H9 (cell line): ENCODE data around the gene NUMA1. TPM values are rescaled to one million over a fixed set of nuclear protein-coding genes. Genes with fewer than 3 reads are reported as not detected.

Source experiments
- DNase-seq: peaks from one replicate; pipeline ENCODE4 v3.0.0-alpha.2; 2017
- H2AFZ ChIP-seq: one replicate; pipeline ENCODE4 v1.6.1; 2013; ENCODE audit warnings: mild to moderate bottlenecking, low read length, control low read depth, moderate library complexity
- H2AK5ac ChIP-seq: 2 replicates; pipeline ENCODE4 v1.6.1; 2013; ENCODE audit warnings: low read length, control low read depth, mixed read lengths; ENCODE audit not compliant: insufficient read length
- H2BK120ac ChIP-seq: one replicate; pipeline ENCODE4 v1.6.1; 2013; ENCODE audit warnings: low read depth, mild to moderate bottlenecking, low read length, control low read depth, inconsistent platforms; ENCODE audit not compliant: poor library complexity, severe bottlenecking
- H2BK12ac ChIP-seq: 2 replicates; pipeline ENCODE4 v1.6.1; 2013; ENCODE audit warnings: low read length, control low read depth, mixed read lengths, low read depth; ENCODE audit not compliant: insufficient read length
- H2BK15ac ChIP-seq: 2 replicates; pipeline ENCODE4 v1.6.1; 2013; ENCODE audit warnings: low read depth, low read length, control low read depth
- H2BK20ac ChIP-seq: one replicate; pipeline ENCODE4 v1.6.1; 2013; ENCODE audit warnings: low read depth, mild to moderate bottlenecking, low read length, control low read depth, inconsistent platforms; ENCODE audit not compliant: poor library complexity, severe bottlenecking
- H2BK5ac ChIP-seq: 2 replicates; pipeline ENCODE4 v1.6.1; 2013; ENCODE audit warnings: low read length, control low read depth, mixed read lengths; ENCODE audit not compliant: insufficient read length
- H3K14ac ChIP-seq: 2 replicates; pipeline ENCODE4 v1.6.1; 2013; ENCODE audit warnings: low read length, control low read depth; ENCODE audit not compliant: insufficient read depth
- H3K18ac ChIP-seq: 2 replicates; pipeline ENCODE4 v1.6.1; 2013; ENCODE audit warnings: low read depth, mild to moderate bottlenecking, mixed read lengths, low read length, control low read depth; ENCODE audit not compliant: insufficient read length
- H3K23ac ChIP-seq: 2 replicates; pipeline ENCODE4 v1.6.1; 2013; ENCODE audit warnings: low read length, control low read depth, mixed read lengths, low read depth; ENCODE audit not compliant: insufficient read length
- H3K23me2 ChIP-seq: 2 replicates; pipeline ENCODE4 v1.6.1; 2013; ENCODE audit warnings: low read depth, mild to moderate bottlenecking, mixed read lengths, low read length, control low read depth; ENCODE audit not compliant: insufficient read length, poor library complexity, severe bottlenecking
- H3K27ac ChIP-seq: 2 replicates; pipeline ENCODE4 v1.5.1; 2013; ENCODE audit warnings: low read length, control low read depth, mixed read lengths, low read depth; ENCODE audit not compliant: insufficient read length
- H3K27me3 ChIP-seq: 2 replicates; pipeline ENCODE4 v1.6.1; 2013; ENCODE audit warnings: low read length, control low read depth, inconsistent platforms; ENCODE audit not compliant: insufficient read depth
- H3K4ac ChIP-seq: 2 replicates; pipeline ENCODE4 v1.6.1; 2013; ENCODE audit warnings: low read depth, mild to moderate bottlenecking, control low read depth, inconsistent platforms, low read length, moderate library complexity
- H3K4me1 ChIP-seq: 2 replicates; pipeline ENCODE4 v1.6.1; 2013; ENCODE audit warnings: low read length, control low read depth, inconsistent platforms; ENCODE audit not compliant: insufficient read depth
- H3K4me2 ChIP-seq: 2 replicates; pipeline ENCODE4 v1.6.1; 2013; ENCODE audit warnings: low read length, control low read depth, mixed read lengths; ENCODE audit not compliant: insufficient read length, insufficient read depth
- H3K56ac ChIP-seq: 2 replicates; pipeline ENCODE4 v1.6.1; 2013; ENCODE audit warnings: low read depth, mild to moderate bottlenecking, mixed read lengths, low read length, control low read depth; ENCODE audit not compliant: insufficient read length
- H3K79me1 ChIP-seq: 2 replicates; pipeline ENCODE4 v1.6.1; 2013; ENCODE audit warnings: low read depth, mild to moderate bottlenecking, moderate library complexity, low read length, control low read depth, inconsistent platforms; ENCODE audit not compliant: insufficient read depth, poor library complexity, severe bottlenecking
- H3K79me2 ChIP-seq: 2 replicates; pipeline ENCODE4 v1.6.1; 2013; ENCODE audit warnings: low read length, control low read depth, inconsistent platforms; ENCODE audit not compliant: insufficient read depth
- H3K9ac ChIP-seq: 2 replicates; pipeline ENCODE4 v1.6.1; 2013; ENCODE audit warnings: low read length, control low read depth, mixed read lengths; ENCODE audit not compliant: insufficient read length; ENCODE audit errors: extremely low read depth
- H3K9me3 ChIP-seq: one replicate; pipeline ENCODE4 v1.6.1; 2013; ENCODE audit warnings: low read depth, low read length, inconsistent platforms; ENCODE audit not compliant: control insufficient read depth
- H3T11ph ChIP-seq: one replicate; pipeline ENCODE4 v1.6.1; 2013; ENCODE audit warnings: mild to moderate bottlenecking, low read length, control low read depth, inconsistent platforms
- H4K20me1 ChIP-seq: one replicate; pipeline ENCODE4 v1.6.1; 2013; ENCODE audit not compliant: control insufficient read depth, insufficient read length, insufficient read depth
- H4K5ac ChIP-seq: 2 replicates; pipeline ENCODE4 v1.6.1; 2013; ENCODE audit warnings: low read depth, mild to moderate bottlenecking, mixed read lengths, low read length, control low read depth; ENCODE audit not compliant: insufficient read length
- H4K8ac ChIP-seq: replicated peaks from 2 replicates; pipeline ENCODE4 v1.6.1; 2013; ENCODE audit warnings: low read length, control low read depth, mixed read lengths, low read depth; ENCODE audit not compliant: insufficient read length
- H4K91ac ChIP-seq: 2 replicates; pipeline ENCODE4 v1.6.1; 2013; ENCODE audit warnings: low read depth, mild to moderate bottlenecking, moderate library complexity, mixed read lengths, low read length, control low read depth; ENCODE audit not compliant: insufficient read length
- H3K27ac Mint-ChIP-seq, 3 experiments: 2 replicates in 2 of 3; 3 replicates in 1 of 3; pipeline ENCODE4 v1.8.0; 2020 to 2021; ENCODE audit warnings: mixed read lengths in 3 of 3, mild to moderate bottlenecking in 1 of 3, moderate library complexity in 1 of 3
- H3K27me3 Mint-ChIP-seq: 2 replicates; pipeline ENCODE4 v1.8.0; 2021; ENCODE audit warnings: low read depth, mild to moderate bottlenecking, moderate library complexity, mixed read lengths
- H3K36me3 Mint-ChIP-seq, 3 experiments: 2 replicates in 2 of 3; 3 replicates in 1 of 3; pipeline ENCODE4 v1.8.0; 2020 to 2021; ENCODE audit warnings: low read depth in 3 of 3, mixed read lengths in 3 of 3; ENCODE audit not compliant: insufficient read depth in 1 of 3
- H3K4me1 Mint-ChIP-seq, 2 experiments: 2 replicates each; pipeline ENCODE4 v1.8.0; 2020; ENCODE audit warnings: mixed read lengths in 2 of 2
- H3K4me3 Mint-ChIP-seq, 2 experiments: 2 replicates in 1 of 2; 3 replicates in 1 of 2; pipeline ENCODE4 v1.8.0; 2020 to 2021; ENCODE audit warnings: mild to moderate bottlenecking in 2 of 2, mixed read lengths in 2 of 2, moderate library complexity in 1 of 2
- H3K9me3 Mint-ChIP-seq, 2 experiments: 2 replicates in 1 of 2; 3 replicates in 1 of 2; pipeline ENCODE4 v1.8.0; 2020; ENCODE audit warnings: mild to moderate bottlenecking in 2 of 2, mixed read lengths in 2 of 2, moderate library complexity in 1 of 2
- WGBS: extraction: QIAGEN DNeasy Blood & Tissue Kit; methylation state at CpG from one replicate; pipeline ENCODE4 v1.1.7; 2013; ENCODE audit warnings: missing lambda C conversion rate, low lambda C conversion rate, mixed read lengths; ENCODE audit not compliant: insufficient read length; ENCODE audit errors: extremely low coverage; 5-methylcytosine and 5-hydroxymethylcytosine counted together
- total RNA-seq: library from RNA; stranded (reverse); gene quantifications from 2 replicates; pipeline ENCODE4 v1.2.1, GENCODE V29; 2021
- TF ChIP-seq, protein P1 (sequence below): fragments of 200-600 bp; sonication (generic); conservative IDR thresholded peaks from 3 replicates; pipeline ENCODE4 v1.8.0; 2021; ENCODE audit warnings: antibody characterized with exemption, mild to moderate bottlenecking

Gene NUMA1
- total RNA-seq, 1 experiment from 2014 or later: 136 TPM

- Histone ChIP-seq H3K9me3 (no peaks in the 10 kb centered on the region), H3K14ac (no peak overlapping the region), H3K79me1 (no peaks in the 10 kb centered on the region), H2BK5ac (no peak overlapping the region), H2BK20ac (no peak overlapping the region), H2AFZ (no peak overlapping the region), H4K5ac (no peak overlapping the region), H3T11ph (no peak overlapping the region), H4K8ac (no peak overlapping the region), H2BK12ac (no peak overlapping the region), H3K56ac (no peak overlapping the region), H3K4me2 (no peak overlapping the region), H3K27me3 (no peaks in the 10 kb centered on the region), H3K23ac (no peak overlapping the region), H2BK15ac (no peak overlapping the region), H3K27ac (no peak overlapping the region), H3K79me2 (no peaks in the 10 kb centered on the region), H2BK120ac (no peak overlapping the region), H4K20me1 (no peaks in the 10 kb centered on the region), H3K18ac (no peak overlapping the region), H3K9ac (no peak overlapping the region), H3K4me1 (no peaks in the 10 kb centered on the region), H3K4ac (no peak overlapping the region), H3K23me2 (no peaks in the 10 kb centered on the region), H4K91ac (no peak overlapping the region), H2AK5ac (no peak overlapping the region)
- Mint-ChIP-seq H3K36me3 (peaks cover 11 to 38% (median 24%) of the 10 kb centered on the region in 3 experiments; a peak in 6 of 7 replicates), H3K4me1 (no peaks in the 10 kb centered on the region), H3K4me3 (no peak overlapping the region), H3K27ac (no peak overlapping the region), H3K9me3 (no peaks in the 10 kb centered on the region), H3K27me3 (no peaks in the 10 kb centered on the region)
- no CpG with 5 or more reads among the region's 2 CpGs for WGBS
- no peak for DNase-seq
- TF ChIP-seq, protein P1, sequence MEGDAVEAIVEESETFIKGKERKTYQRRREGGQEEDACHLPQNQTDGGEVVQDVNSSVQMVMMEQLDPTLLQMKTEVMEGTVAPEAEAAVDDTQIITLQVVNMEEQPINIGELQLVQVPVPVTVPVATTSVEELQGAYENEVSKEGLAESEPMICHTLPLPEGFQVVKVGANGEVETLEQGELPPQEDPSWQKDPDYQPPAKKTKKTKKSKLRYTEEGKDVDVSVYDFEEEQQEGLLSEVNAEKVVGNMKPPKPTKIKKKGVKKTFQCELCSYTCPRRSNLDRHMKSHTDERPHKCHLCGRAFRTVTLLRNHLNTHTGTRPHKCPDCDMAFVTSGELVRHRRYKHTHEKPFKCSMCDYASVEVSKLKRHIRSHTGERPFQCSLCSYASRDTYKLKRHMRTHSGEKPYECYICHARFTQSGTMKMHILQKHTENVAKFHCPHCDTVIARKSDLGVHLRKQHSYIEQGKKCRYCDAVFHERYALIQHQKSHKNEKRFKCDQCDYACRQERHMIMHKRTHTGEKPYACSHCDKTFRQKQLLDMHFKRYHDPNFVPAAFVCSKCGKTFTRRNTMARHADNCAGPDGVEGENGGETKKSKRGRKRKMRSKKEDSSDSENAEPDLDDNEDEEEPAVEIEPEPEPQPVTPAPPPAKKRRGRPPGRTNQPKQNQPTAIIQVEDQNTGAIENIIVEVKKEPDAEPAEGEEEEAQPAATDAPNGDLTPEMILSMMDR: no peak
Measured at GRCh38 chr11:71987521-71987920, 92.8 kb downstream of the NUMA1 start.
